B cell (primary cell): ENCODE results near the gene TTC22. TPM values are rescaled to one million over a fixed set of nuclear protein-coding genes. Genes with fewer than 3 reads are reported as not detected.

ENCODE experiments used
- ATAC-seq: fragments of 200-7000 bp; cut with Tn5 transposase; one replicate; pipeline ENCODE4 v1.10.0; 2021; ENCODE audit warnings: low read depth, mild to moderate bottlenecking, moderate number of reproducible peaks, moderate library complexity
- CTCF ChIA-PET: fragments of 350-600 bp; sonication (Branson Sonifier 250); formaldehyde crosslinking; loops from one replicate; lab custom pipeline; 2021; ENCODE audit warnings: antibody characterized with exemption, inconsistent platforms; lab: Charles Lee
- POLR2A ChIA-PET: fragments of 350-600 bp; sonication (Branson Sonifier 250); formaldehyde crosslinking; loops from one replicate; lab custom pipeline; 2021; ENCODE audit warnings: antibody characterized with exemption; lab: Charles Lee
- DNase-seq: peaks from one replicate; pipeline ENCODE4 v3.0.0; 2013
- H2AFZ ChIP-seq: 2 replicates; pipeline ENCODE4 v1.6.1; 2012; ENCODE audit warnings: mild to moderate bottlenecking, low read depth, low read length; ENCODE audit not compliant: insufficient read depth, poor library complexity, severe bottlenecking
- H3K27ac ChIP-seq, 2 donors: 1 replicate in 1 of 2; 2 replicates in 1 of 2; pipeline ENCODE4 v1.5.1; 2012 to 2013; ENCODE audit warnings: low read length in 2 of 2, mild to moderate bottlenecking in 2 of 2, moderate library complexity in 1 of 2
- H3K27me3 ChIP-seq, 4 experiments: fragments of 200-600 bp in 1 of 4; sonication (generic) in 1 of 4; replicated peaks in 1 of 4; 1 replicate in 2 of 4; 2 replicates in 2 of 4; pipeline versions ENCODE4 v1.6.1 to v1.7.0; 2013 to 2016; ENCODE audit warnings: low read length in 3 of 4, mild to moderate bottlenecking in 2 of 4, mixed read lengths in 1 of 4, moderate library complexity in 1 of 4; ENCODE audit not compliant: insufficient read depth in 4 of 4, control insufficient read depth in 3 of 4; ENCODE audit errors: control extremely low read depth in 1 of 4
- H3K36me3 ChIP-seq, 2 experiments: replicated peaks in 1 of 2; 1 replicate in 1 of 2; 2 replicates in 1 of 2; pipeline versions ENCODE4 v1.6.1 to v1.7.1; 2013; ENCODE audit warnings: low read length in 1 of 2; ENCODE audit not compliant: insufficient read depth in 2 of 2, control insufficient read depth in 1 of 2; ENCODE audit errors: control extremely low read depth in 1 of 2, extremely low read depth in 1 of 2
- H3K4me1 ChIP-seq, 2 donors: fragments of 200-600 bp in 1 of 2; sonication (generic) in 1 of 2; 1 replicate in 1 of 2; 2 replicates in 1 of 2; pipeline versions ENCODE4 v1.5.1 to v1.6.1; 2013 to 2017; ENCODE audit warnings: low read length in 2 of 2; ENCODE audit not compliant: control insufficient read depth in 2 of 2, insufficient read depth in 2 of 2
- H3K4me2 ChIP-seq: replicated peaks from 2 replicates; pipeline ENCODE3; 2012; ENCODE audit warnings: mild to moderate bottlenecking, low read depth, low read length; ENCODE audit not compliant: poor library complexity, severe bottlenecking
- H3K4me3 ChIP-seq, 5 experiments: fragments of 200-600 bp in 1 of 5; sonication (generic) in 1 of 5; 1 replicate in 3 of 5; 2 replicates in 2 of 5; pipeline versions ENCODE4 v1.5.1 to v1.7.0; 2011 to 2016; ENCODE audit warnings: low read length in 4 of 5, mild to moderate bottlenecking in 4 of 5, low read depth in 2 of 5, control low read depth in 1 of 5, moderate library complexity in 1 of 5; ENCODE audit not compliant: insufficient read depth in 1 of 5; ENCODE audit errors: control extremely low read depth in 1 of 5, extremely low read depth in 1 of 5
- H3K79me2 ChIP-seq: fragments of 200-600 bp; sonication (generic); one replicate; pipeline ENCODE4 v1.6.0; 2016; ENCODE audit warnings: low read length; ENCODE audit not compliant: control insufficient read depth, insufficient read depth
- H3K9ac ChIP-seq: fragments of 200-600 bp; sonication (generic); 2 replicates; pipeline ENCODE4 v1.6.1; 2017; ENCODE audit warnings: mild to moderate bottlenecking, low read length, moderate library complexity
- H3K9me3 ChIP-seq, 3 donors: one replicate each; pipeline versions ENCODE4 v1.6.1 to v1.7.1; 2013; ENCODE audit warnings: low read length in 2 of 3; ENCODE audit not compliant: control insufficient read depth in 2 of 3, insufficient read depth in 1 of 3; ENCODE audit errors: control extremely low read depth in 1 of 3
- H4K20me1 ChIP-seq: 2 replicates; pipeline ENCODE4 v1.6.0; 2012; ENCODE audit warnings: mild to moderate bottlenecking, low read length; ENCODE audit not compliant: insufficient read depth, control insufficient read depth, poor library complexity, severe bottlenecking
- H3K27ac Mint-ChIP-seq: one replicate; pipeline ENCODE4 v1.8.0; 2021; ENCODE audit warnings: mixed read lengths
- H3K27me3 Mint-ChIP-seq: one replicate; pipeline ENCODE4 v1.8.0; 2021; ENCODE audit warnings: mixed read lengths
- H3K4me1 Mint-ChIP-seq: one replicate; pipeline ENCODE4 v1.8.0; 2021; ENCODE audit warnings: mixed read lengths
- H3K4me3 Mint-ChIP-seq: one replicate; pipeline ENCODE4 v1.8.0; 2021; ENCODE audit warnings: mixed read lengths
- H3K9me3 Mint-ChIP-seq: one replicate; pipeline ENCODE4 v1.8.0; 2022; ENCODE audit warnings: mixed read lengths; ENCODE audit not compliant: insufficient read depth
- CTCF ChIP-seq: fragments of 200-600 bp; IDR thresholded peaks from one replicate; pipeline ENCODE4 v1.8.0; 2022; ENCODE audit warnings: antibody characterized with exemption, mild to moderate bottlenecking
- EZH2 ChIP-seq: IDR thresholded peaks from 2 replicates; pipeline ENCODE4 v1.6.1; 2012; ENCODE audit warnings: borderline replicate concordance, low read depth, mild to moderate bottlenecking, moderate library complexity, low read length; ENCODE audit not compliant: insufficient read depth, poor library complexity, severe bottlenecking
- WGBS: methylation state at CpG from one replicate; pipeline ENCODE4 v1.1.5; 2013; ENCODE audit warnings: missing lambda C conversion rate; ENCODE audit not compliant: insufficient coverage; 5-methylcytosine and 5-hydroxymethylcytosine counted together
- intact Hi-C: fragments of 100-400 bp; cut with micrococcal nuclease; formaldehyde crosslinking; loops from one replicate; pipeline ENCODE4 v1.10.0; 2022
- polyA plus RNA-seq: library from polyadenylated mRNA; depleted of rRNA; stranded (reverse); fragments of >200 nt; gene quantifications from 2 replicates; pipeline ENCODE4 v1.2.3, GENCODE V29; 2012
- total RNA-seq, 2 donors: library from RNA; stranded (reverse); fragments of 120-200 nt in 1 of 2; gene quantifications; 1 replicate in 1 of 2; 2 replicates in 1 of 2; pipeline versions ENCODE4 v1.2.3 to v1.2.4, GENCODE V29; 2013 to 2022

The TTC22 gene
- total and polyA plus RNA-seq, 2 donors (not counting 1 experiment from before 2014, with no cell fraction given): 7.8 to 10.9 TPM

GRCh38 chr1:54838565-54839180 lies 37.5 kb upstream of the TTC22 start:
- H3K9me3 Mint-ChIP-seq: no peaks in the 10 kb centered on the region
- no peak overlapping the region for H3K4me2 ChIP-seq
- H3K27me3 Mint-ChIP-seq: peaks cover 5% of the 10 kb centered on the region
- H3K9ac ChIP-seq: no peak overlapping the region
- no peaks in the 10 kb centered on the region for H4K20me1 ChIP-seq
- H3K27ac ChIP-seq: no peak overlapping the region
- H3K4me1 ChIP-seq: no peaks in the 10 kb centered on the region
- no peak overlapping the region for H2AFZ ChIP-seq
- POLR2A ChIA-PET: no interaction called here
- peaks cover 0 to 2% (median 0%) of the 10 kb centered on the region in 4 experiments for H3K27me3 ChIP-seq
- TF ChIP-seq EZH2: no peak
- TF ChIP-seq CTCF: no peak
- H3K27ac Mint-ChIP-seq: no peak overlapping the region
- intact Hi-C loops: no loop called here
- DNase-seq: no peak
- H3K4me1 Mint-ChIP-seq: no peaks in the 10 kb centered on the region
- no peaks in the 10 kb centered on the region for H3K9me3 ChIP-seq
- CTCF ChIA-PET: no interaction called here
- H3K36me3 ChIP-seq: no peaks in the 10 kb centered on the region
- WGBS: 100% methylated on average over 2 of the region's 5 CpGs
- no peak for ATAC-seq
- H3K79me2 ChIP-seq: no peaks in the 10 kb centered on the region
- no peak overlapping the region for H3K4me3 Mint-ChIP-seq
- H3K4me3 ChIP-seq: no peak overlapping the region

GRCh38 chr1:54837002-54837853 lies 36.1 kb upstream of the TTC22 start:
- Histone ChIP-seq H3K4me1 (no peaks in the 10 kb centered on the region), H3K9ac (no peak overlapping the region), H3K27ac (no peak overlapping the region), H3K27me3 (peaks cover 0 to 8% (median 0%) of the 10 kb centered on the region in 4 experiments), H3K4me3 (no peak overlapping the region), H3K4me2 (no peak overlapping the region), H3K9me3 (no peaks in the 10 kb centered on the region), H3K36me3 (no peaks in the 10 kb centered on the region), H3K79me2 (no peaks in the 10 kb centered on the region), H4K20me1 (no peaks in the 10 kb centered on the region), H2AFZ (no peak overlapping the region)
- intact Hi-C loops: no loop called here
- no peak overlapping the region for H3K27ac Mint-ChIP-seq
- DNase-seq (no peak), ATAC-seq (no peak)
- no peak overlapping the region for H3K4me3 Mint-ChIP-seq
- peaks cover 5% of the 10 kb centered on the region for H3K27me3 Mint-ChIP-seq
- ChIA-PET POLR2A (no interaction called here), CTCF (no interaction called here)
- TF ChIP-seq EZH2 (no peak), CTCF (no peak)
- WGBS: 89% methylated on average over 4 of the region's 6 CpGs
- no peaks in the 10 kb centered on the region for H3K9me3 Mint-ChIP-seq
- H3K4me1 Mint-ChIP-seq: no peaks in the 10 kb centered on the region
